ENCODE data around the gene RIBC1. TPM values are rescaled to one million over a fixed set of nuclear protein-coding genes. Genes with fewer than 3 reads are reported as not detected.

The RIBC1 gene
- total RNA-seq, 4 donors from 2014 or later = 0.77 to 3.0 (median 2.5) TPM; not detected in 1

DNA sequence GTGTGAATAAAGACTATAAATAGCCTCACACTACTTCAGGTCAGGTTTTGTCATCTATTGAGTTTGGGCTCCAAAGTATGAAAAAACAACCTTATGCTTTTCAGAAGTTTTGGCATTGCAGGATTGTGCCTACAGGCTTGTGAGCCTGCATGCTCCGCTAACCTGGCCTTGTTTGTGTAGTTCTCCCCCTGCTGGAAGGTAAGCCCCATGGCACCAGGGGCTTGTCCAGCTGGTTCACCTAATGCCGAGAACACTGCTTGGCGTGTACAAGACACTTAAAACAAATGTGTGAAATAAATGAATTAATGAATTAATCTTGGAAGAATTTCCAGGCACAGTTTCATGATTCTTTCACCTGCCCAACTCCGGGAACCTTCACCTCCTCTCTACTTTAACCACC lies 13.3 kb downstream of the RIBC1 start:
- peak; percentile 59 to 62 for DNase-seq

DNA sequence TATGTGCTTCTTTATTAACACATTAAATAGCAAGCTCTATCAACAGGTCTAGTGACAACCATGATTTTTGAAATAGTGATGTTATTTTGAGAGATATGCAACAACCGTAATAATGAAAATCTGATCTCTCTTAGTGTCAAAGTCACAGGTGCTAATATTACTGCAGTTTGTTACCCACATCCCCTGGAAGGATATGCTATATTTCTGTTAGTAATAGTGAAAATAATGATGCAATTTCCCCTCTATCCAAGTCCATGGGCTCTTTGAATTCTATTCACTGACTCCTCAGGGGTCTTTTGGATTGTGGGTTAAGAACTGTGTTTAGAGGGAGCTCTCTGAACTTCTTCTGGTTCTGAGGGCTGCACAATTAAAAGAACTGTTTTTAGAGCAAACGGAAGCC lies 14.5 kb downstream of the RIBC1 start:
- Histone ChIP-seq H3K27ac (no peak overlapping the region), H3K27me3 (no peaks in the 10 kb centered on the region), H3K4me1 (no peaks in the 10 kb centered on the region), H3K9me3 (no peaks in the 10 kb centered on the region), H3K36me3 (no peaks in the 10 kb centered on the region), H3K4me3 (no peak overlapping the region)
- intact Hi-C loops (cut with DNase I; ENCODE audit: low total_unique reads) = no loop called here
- TF ChIP-seq POLR2A (IDR thresholded peaks at IDR 0.05) (no peak), CTCF (IDR thresholded peaks at IDR 0.05) (no peak)
- no peak for DNase-seq

More for the DNA sequence above, 13.3 kb downstream of the RIBC1 start:
- Histone ChIP-seq H3K27me3 (no peaks in the 10 kb centered on the region), H3K4me1 (no peaks in the 10 kb centered on the region), H3K9me3 (no peaks in the 10 kb centered on the region), H3K4me3 (no peak overlapping the region), H3K36me3 (no peaks in the 10 kb centered on the region), H3K27ac (no peak overlapping the region)
- intact Hi-C loops (cut with DNase I; ENCODE audit: low total_unique reads) = no loop called here
- TF ChIP-seq POLR2A (IDR thresholded peaks at IDR 0.05) (no peak), CTCF (IDR thresholded peaks at IDR 0.05) (peak; percentile 59 to 83 (median 72))

DNA sequence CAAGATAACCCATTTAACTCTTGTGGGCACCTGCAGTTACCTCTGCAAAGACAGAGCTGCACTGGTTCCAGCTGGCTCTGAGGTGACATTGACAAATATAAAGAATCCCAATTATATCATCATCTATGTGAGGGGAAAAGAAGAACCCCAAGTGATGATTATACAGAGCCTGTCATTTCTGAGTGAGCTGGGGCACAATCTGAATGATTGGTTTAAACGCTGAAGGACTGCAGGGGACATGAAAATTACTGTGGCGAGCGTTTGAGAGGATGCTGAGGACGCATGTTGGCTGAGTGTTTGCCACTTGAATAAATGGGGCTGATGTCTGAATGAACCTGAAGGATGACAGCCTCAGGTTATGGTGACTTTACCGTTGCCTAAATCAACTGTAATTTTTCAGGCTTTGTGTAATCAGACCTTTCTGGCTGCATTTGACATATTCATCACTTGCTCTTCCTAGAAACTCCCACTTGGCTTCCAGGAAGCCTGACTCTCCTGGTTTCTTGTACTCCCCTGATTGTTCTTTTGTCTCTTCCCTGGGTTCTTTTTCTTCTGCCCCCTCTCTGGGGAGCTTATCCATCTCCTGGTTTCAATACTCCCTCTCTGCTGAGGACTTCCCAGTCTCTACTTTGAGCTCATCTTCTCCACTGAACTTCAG lies 15.6 kb downstream of the RIBC1 start:
- H3K27me3 ChIP-seq = no peaks in the 10 kb centered on the region
- no peak overlapping the region for H3K4me3 ChIP-seq
- H3K36me3 ChIP-seq = no peaks in the 10 kb centered on the region
- no peaks in the 10 kb centered on the region for H3K9me3 ChIP-seq
- H3K27ac ChIP-seq = no peak overlapping the region
- TF ChIP-seq CTCF (IDR thresholded peaks at IDR 0.05) (no peak), POLR2A (IDR thresholded peaks at IDR 0.05) (no peak)
- intact Hi-C loops (cut with DNase I; ENCODE audit: low total_unique reads) = no loop called here
- DNase-seq = no peak
- H3K4me1 ChIP-seq = no peaks in the 10 kb centered on the region

- intact Hi-C loops (cut with DNase I; ENCODE audit: low total_unique reads) = no loop called here
- no peaks in the 10 kb centered on the region for H3K4me1 ChIP-seq
- no peak for TF ChIP-seq CTCF (IDR thresholded peaks at IDR 0.05)
- no peaks in the 10 kb centered on the region for H3K9me3 ChIP-seq
- H3K36me3 ChIP-seq = no peaks in the 10 kb centered on the region
- no peak for DNase-seq
- no peak overlapping the region for H3K4me3 ChIP-seq
- no peaks in the 10 kb centered on the region for H3K27me3 ChIP-seq
- H3K27ac ChIP-seq = no peak overlapping the region
Observed at GRCh38 chrX:53438832-53439230, 16.2 kb downstream of the RIBC1 start.

DNA sequence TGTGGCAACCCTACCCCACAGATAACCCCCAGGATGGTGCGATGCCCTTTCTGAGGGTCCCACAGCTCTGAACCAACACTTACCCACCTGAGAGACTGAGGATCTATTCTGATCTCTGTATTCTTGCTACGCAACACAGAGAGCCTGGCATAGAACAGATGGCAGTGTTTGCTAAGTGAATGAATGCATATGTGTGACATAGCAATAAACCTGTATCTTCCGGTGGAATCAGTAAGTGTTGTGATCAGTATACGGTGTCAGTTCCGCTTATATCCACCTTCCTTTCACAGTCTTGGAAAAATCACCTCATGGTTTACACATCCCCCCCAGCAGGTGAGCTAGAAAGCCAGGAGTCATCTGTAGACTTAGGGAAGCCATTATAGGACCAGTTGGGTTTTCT lies 17.4 kb downstream of the RIBC1 start:
- peak overlapping the region in 1 of 2 donors; percentile 26 for H3K4me3 ChIP-seq
- no peak for TF ChIP-seq POLR2A (IDR thresholded peaks at IDR 0.05)
- no peak for TF ChIP-seq CTCF (IDR thresholded peaks at IDR 0.05)
- DNase-seq = no peak
- H3K27me3 ChIP-seq = no peaks in the 10 kb centered on the region
- no peaks in the 10 kb centered on the region for H3K36me3 ChIP-seq
- H3K4me1 ChIP-seq = no peaks in the 10 kb centered on the region
- intact Hi-C loops (cut with DNase I; ENCODE audit: low total_unique reads) = no loop called here
- H3K27ac ChIP-seq = peak overlapping the region; percentile 54 to 72
- no peaks in the 10 kb centered on the region for H3K9me3 ChIP-seq

All from uterus (tissue), 4 donors.